Endothelial cell (in vitro differentiated cells): ENCODE data around the gene GABRR1. TPM values are rescaled to one million over a fixed set of nuclear protein-coding genes. Genes with fewer than 3 reads are reported as not detected.

ENCODE experiments used
- DNase-seq: peaks from one replicate; pipeline ENCODE4 v3.0.0; 2021; ENCODE audit warnings: low spot score
- H3K27ac Mint-ChIP-seq: one replicate; pipeline ENCODE4 v1.8.0; 2021; ENCODE audit warnings: mixed read lengths, inconsistent platforms; ENCODE audit not compliant: unreplicated experiment
- H3K27me3 Mint-ChIP-seq: one replicate; pipeline ENCODE4 v1.8.0; 2021; ENCODE audit warnings: mild to moderate bottlenecking, moderate library complexity, mixed read lengths, inconsistent platforms; ENCODE audit not compliant: unreplicated experiment
- H3K36me3 Mint-ChIP-seq: one replicate; pipeline ENCODE4 v1.8.0; 2021; ENCODE audit warnings: mild to moderate bottlenecking, low read depth, mixed read lengths, inconsistent platforms; ENCODE audit not compliant: unreplicated experiment
- H3K4me1 Mint-ChIP-seq: one replicate; pipeline ENCODE4 v1.8.0; 2021; ENCODE audit warnings: mild to moderate bottlenecking, mixed read lengths, inconsistent platforms; ENCODE audit not compliant: unreplicated experiment
- H3K4me3 Mint-ChIP-seq: one replicate; pipeline ENCODE4 v1.8.0; 2021; ENCODE audit warnings: mild to moderate bottlenecking, mixed read lengths, inconsistent platforms; ENCODE audit not compliant: unreplicated experiment
- H3K9me3 Mint-ChIP-seq: one replicate; pipeline ENCODE4 v1.8.0; 2021; ENCODE audit warnings: mixed read lengths, inconsistent platforms; ENCODE audit not compliant: unreplicated experiment
- CTCF ChIP-seq: fragments of 200-600 bp; sonication (generic); IDR thresholded peaks from one replicate; pipeline ENCODE4 v1.5.0; 2021; ENCODE audit warnings: antibody characterized with exemption; ENCODE audit not compliant: unreplicated experiment
- total RNA-seq: library from RNA; stranded (reverse); fragmentation: NEBNext Ultra II Directional; extraction: Animal tissue kit (Norgen Biotek cat#: 25700); gene quantifications from one replicate; pipeline ENCODE4 v1.2.1, GENCODE V29; 2021; ENCODE audit not compliant: unreplicated experiment

Gene GABRR1
- total RNA-seq, 1 donor from 2014 or later: not detected

GRCh38 chr6:89140347-89141156 is 76.6 kb downstream of the GABRR1 start:
- Mint-ChIP-seq H3K36me3 (no peaks in the 10 kb centered on the region), H3K4me1 (no peaks in the 10 kb centered on the region), H3K27me3 (peaks cover 2% of the 10 kb centered on the region), H3K27ac (no peak overlapping the region), H3K9me3 (no peaks in the 10 kb centered on the region), H3K4me3 (no peak overlapping the region)
- DNase-seq: no peak
- no peak for TF ChIP-seq CTCF

GRCh38 chr6:89139509-89140346 is 77.4 kb downstream of the GABRR1 start:
- Mint-ChIP-seq H3K4me3 (no peak overlapping the region), H3K27me3 (peaks cover 2% of the 10 kb centered on the region), H3K36me3 (no peaks in the 10 kb centered on the region), H3K4me1 (no peaks in the 10 kb centered on the region), H3K9me3 (no peaks in the 10 kb centered on the region), H3K27ac (no peak overlapping the region)
- DNase-seq: no peak
- TF ChIP-seq CTCF: no peak

GRCh38 chr6:89138173-89138572 is 79.0 kb downstream of the GABRR1 start:
- Mint-ChIP-seq H3K9me3 (no peaks in the 10 kb centered on the region), H3K36me3 (no peaks in the 10 kb centered on the region), H3K4me1 (no peaks in the 10 kb centered on the region), H3K27ac (no peak overlapping the region), H3K27me3 (peaks cover 2% of the 10 kb centered on the region), H3K4me3 (no peak overlapping the region)
- no peak for TF ChIP-seq CTCF
- DNase-seq: no peak

- Mint-ChIP-seq H3K36me3 (no peaks in the 10 kb centered on the region), H3K27ac (no peak overlapping the region), H3K9me3 (no peaks in the 10 kb centered on the region), H3K4me1 (peaks cover 6% of the 10 kb centered on the region), H3K4me3 (no peak overlapping the region), H3K27me3 (peaks cover 2% of the 10 kb centered on the region)
- no peak for TF ChIP-seq CTCF
- DNase-seq: no peak
These were observed 82.4 kb downstream of the GABRR1 start for GRCh38 chr6:89134723-89135122.

- no peak for DNase-seq
- no peaks in the 10 kb centered on the region for H3K9me3 Mint-ChIP-seq
- peaks cover 2% of the 10 kb centered on the region for H3K27me3 Mint-ChIP-seq
- H3K4me3 Mint-ChIP-seq: no peak overlapping the region
- peaks cover under 1% of the 10 kb centered on the region for H3K36me3 Mint-ChIP-seq
- H3K27ac Mint-ChIP-seq: no peak overlapping the region
- no peak for TF ChIP-seq CTCF
- peaks cover 6% of the 10 kb centered on the region for H3K4me1 Mint-ChIP-seq
These were observed 83.2 kb downstream of the GABRR1 start for GRCh38 chr6:89133981-89134380.
